PC-9 (cell line): ENCODE results near the gene FABP7. TPM values are rescaled to one million over a fixed set of nuclear protein-coding genes. Genes with fewer than 3 reads are reported as not detected.

Experiments
- BruUV-seq: library from RNA; stranded (reverse); fragments of 400-500 nt; replicated peaks from 2 replicates; lab custom pipeline; 2021; lab: Mats Ljungman, UMichigan
- CTCF ChIA-PET: fragments of 300-600 bp; sonication (Branson Sonifier 250); formaldehyde crosslinking; loops from one replicate; lab custom pipeline; 2022; ENCODE audit warnings: antibody characterized with exemption; lab: Charles Lee
- POLR2A ChIA-PET: fragments of 300-600 bp; sonication (Branson Sonifier 250); formaldehyde crosslinking; loops from one replicate; lab custom pipeline; 2022; ENCODE audit warnings: antibody characterized with exemption; ENCODE audit not compliant: unreplicated experiment; lab: Charles Lee
- DNase-seq, 2 experiments: peaks; one replicate each; pipeline versions ENCODE4 v3.0.0 to v3.0.0-alpha.2; 2015 to 2022; ENCODE audit warnings: mixed read lengths in 1 of 2
- H2AFZ ChIP-seq: fragments of 200-600 bp; sonication (generic); 2 replicates; pipeline ENCODE4 v1.8.1; 2017; ENCODE audit warnings: antibody characterized with exemption
- H3F3A ChIP-seq: fragments of 200-600 bp; sonication (generic); 2 replicates; pipeline ENCODE4 v1.8.1; 2017; ENCODE audit warnings: antibody characterized with exemption, mild to moderate bottlenecking, low read depth; ENCODE audit not compliant: insufficient read depth
- H3K27ac ChIP-seq: fragments of 200-600 bp; sonication (generic); 2 replicates; pipeline ENCODE4 v1.6.1; 2016; ENCODE audit warnings: mixed run types
- H3K27me3 ChIP-seq: fragments of 200-600 bp; sonication (generic); 2 replicates; pipeline ENCODE4 v1.6.1; 2016; ENCODE audit warnings: low read depth, mixed run types; ENCODE audit not compliant: insufficient read depth
- H3K36me3 ChIP-seq: fragments of 200-600 bp; sonication (generic); 2 replicates; pipeline ENCODE4 v1.6.1; 2016; ENCODE audit warnings: low read depth, mixed run types
- H3K4me1 ChIP-seq: fragments of 200-600 bp; sonication (generic); replicated peaks from 2 replicates; pipeline ENCODE4 v1.6.1; 2016; ENCODE audit warnings: mixed run types; ENCODE audit not compliant: insufficient read depth
- H3K4me2 ChIP-seq: fragments of 200-600 bp; sonication (generic); 2 replicates; pipeline ENCODE4 v1.6.1; 2017; ENCODE audit warnings: mixed run types
- H3K4me3 ChIP-seq: fragments of 200-600 bp; sonication (generic); 2 replicates; pipeline ENCODE4 v1.6.1; 2016; ENCODE audit warnings: mixed run types
- H3K79me2 ChIP-seq: fragments of 200-600 bp; sonication (generic); 2 replicates; pipeline ENCODE4 v1.6.1; 2017; ENCODE audit warnings: low read depth, mixed run types
- H3K9me2 ChIP-seq: fragments of 200-600 bp; sonication (generic); 2 replicates; pipeline ENCODE4 v1.8.1; 2017; ENCODE audit warnings: mild to moderate bottlenecking; ENCODE audit not compliant: insufficient read depth
- H3K9me3 ChIP-seq: fragments of 200-600 bp; sonication (generic); 2 replicates; pipeline ENCODE4 v1.8.1; 2016; ENCODE audit warnings: low read depth; ENCODE audit not compliant: insufficient read depth
- H4K20me1 ChIP-seq: fragments of 200-600 bp; sonication (generic); 2 replicates; pipeline ENCODE4 v1.8.1; 2017; ENCODE audit not compliant: insufficient read depth
- EZH2 ChIP-seq: fragments of 200-600 bp; sonication (generic); IDR thresholded peaks from 2 replicates; pipeline ENCODE4 v1.8.0; 2017; ENCODE audit warnings: antibody characterized with exemption, low read depth
- intact Hi-C: fragments of 100-400 bp; cut with micrococcal nuclease; formaldehyde crosslinking; loops from one replicate; pipeline ENCODE4 v1.10.0; 2022; ENCODE audit not compliant: unreplicated experiment
- total RNA-seq: library from RNA; stranded (reverse); gene quantifications from 2 replicates; pipeline ENCODE4 v1.2.3, GENCODE V29; 2021
- TF ChIP-seq, protein P1 (sequence below): fragments of 200-600 bp; sonication (generic); conservative IDR thresholded peaks from 2 replicates; pipeline ENCODE4 v1.6.1; 2017; ENCODE audit warnings: mixed run types, antibody characterized with exemption, mild to moderate bottlenecking, moderate library complexity

The FABP7 gene
- total RNA-seq, 1 experiment from 2014 or later, result not detected

- Histone ChIP-seq H3K9me2 (no peaks in the 10 kb centered on the region), H2AFZ (no peak overlapping the region), H3K4me1 (peaks cover 5% of the 10 kb centered on the region; the same call in 1 of the 2 replicates), H3K36me3 (no peaks in the 10 kb centered on the region), H3K4me3 (no peak overlapping the region), H3K9me3 (no peaks in the 10 kb centered on the region), H3K27me3 (no peaks in the 10 kb centered on the region), H3F3A (no peaks in the 10 kb centered on the region; the same call in 1 of the 2 replicates), H3K27ac (no peak overlapping the region), H3K4me2 (no peak overlapping the region), H4K20me1 (no peaks in the 10 kb centered on the region), H3K79me2 (no peaks in the 10 kb centered on the region)
- intact Hi-C loops, result no loop called here
- no peak for DNase-seq
- CTCF ChIA-PET, result no interaction called here
- POLR2A ChIA-PET, result no interaction called here
- no TSS peak for BruUV-seq
- no peak for TF ChIP-seq EZH2
- TF ChIP-seq, protein P1, sequence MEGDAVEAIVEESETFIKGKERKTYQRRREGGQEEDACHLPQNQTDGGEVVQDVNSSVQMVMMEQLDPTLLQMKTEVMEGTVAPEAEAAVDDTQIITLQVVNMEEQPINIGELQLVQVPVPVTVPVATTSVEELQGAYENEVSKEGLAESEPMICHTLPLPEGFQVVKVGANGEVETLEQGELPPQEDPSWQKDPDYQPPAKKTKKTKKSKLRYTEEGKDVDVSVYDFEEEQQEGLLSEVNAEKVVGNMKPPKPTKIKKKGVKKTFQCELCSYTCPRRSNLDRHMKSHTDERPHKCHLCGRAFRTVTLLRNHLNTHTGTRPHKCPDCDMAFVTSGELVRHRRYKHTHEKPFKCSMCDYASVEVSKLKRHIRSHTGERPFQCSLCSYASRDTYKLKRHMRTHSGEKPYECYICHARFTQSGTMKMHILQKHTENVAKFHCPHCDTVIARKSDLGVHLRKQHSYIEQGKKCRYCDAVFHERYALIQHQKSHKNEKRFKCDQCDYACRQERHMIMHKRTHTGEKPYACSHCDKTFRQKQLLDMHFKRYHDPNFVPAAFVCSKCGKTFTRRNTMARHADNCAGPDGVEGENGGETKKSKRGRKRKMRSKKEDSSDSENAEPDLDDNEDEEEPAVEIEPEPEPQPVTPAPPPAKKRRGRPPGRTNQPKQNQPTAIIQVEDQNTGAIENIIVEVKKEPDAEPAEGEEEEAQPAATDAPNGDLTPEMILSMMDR, result no peak
These were observed 28.8 kb downstream of the FABP7 start for GRCh38 chr6:122808121-122808885.

- ChIA-PET POLR2A (no interaction called here), CTCF (no interaction called here)
These were observed 29.5 kb downstream of the FABP7 start for GRCh38 chr6:122809001-122809400.

DNA sequence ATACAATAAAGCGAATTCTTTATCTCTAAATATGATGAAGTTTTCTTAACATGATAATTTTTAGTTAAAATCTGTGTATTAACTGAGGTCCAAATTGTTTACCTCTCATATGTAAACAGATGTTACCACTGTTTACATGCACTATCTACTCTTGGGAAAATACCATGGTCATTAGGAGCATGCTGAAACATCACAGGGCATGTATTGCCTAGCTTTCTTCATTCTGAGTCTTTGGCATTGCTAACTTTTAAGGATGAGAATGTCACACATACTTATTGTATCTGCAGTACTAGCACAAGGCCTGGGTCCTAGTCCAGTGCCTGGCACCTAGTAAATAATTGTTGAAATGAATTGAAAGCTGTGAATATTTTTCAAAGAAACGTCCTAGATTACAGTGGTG is 30.2 kb downstream of the FABP7 start:
- H4K20me1 ChIP-seq, result no peaks in the 10 kb centered on the region
- no peaks in the 10 kb centered on the region for H3K9me2 ChIP-seq
- no peak for TF ChIP-seq EZH2
- TF ChIP-seq, protein P1, result no peak
- no peak overlapping the region for H2AFZ ChIP-seq
- no peak for DNase-seq
- CTCF ChIA-PET, result no interaction called here
- POLR2A ChIA-PET, result no interaction called here
- H3K27me3 ChIP-seq, result no peaks in the 10 kb centered on the region
- no peak overlapping the region for H3K27ac ChIP-seq
- H3K4me2 ChIP-seq, result no peak overlapping the region
- H3K36me3 ChIP-seq, result no peaks in the 10 kb centered on the region
- no peaks in the 10 kb centered on the region for H3F3A ChIP-seq
- BruUV-seq, result no TSS peak
- intact Hi-C loops, result no loop called here
- H3K79me2 ChIP-seq, result no peaks in the 10 kb centered on the region
- no peaks in the 10 kb centered on the region for H3K4me1 ChIP-seq
- no peaks in the 10 kb centered on the region for H3K9me3 ChIP-seq
- H3K4me3 ChIP-seq, result no peak overlapping the region

More at GRCh38 chr6:122809001-122809400, 29.5 kb downstream of the FABP7 start:
- H3K9me2 ChIP-seq, result no peaks in the 10 kb centered on the region
- intact Hi-C loops, result no loop called here
- H3K4me3 ChIP-seq, result no peak overlapping the region
- no peak overlapping the region for H3K27ac ChIP-seq
- TF ChIP-seq EZH2, result no peak
- TF ChIP-seq, protein P1, result no peak
- H3K9me3 ChIP-seq, result no peaks in the 10 kb centered on the region
- no peak overlapping the region for H3K4me2 ChIP-seq
- no peaks in the 10 kb centered on the region for H3K4me1 ChIP-seq
- no peak overlapping the region for H2AFZ ChIP-seq
- no peaks in the 10 kb centered on the region for H3F3A ChIP-seq
- no peaks in the 10 kb centered on the region for H3K36me3 ChIP-seq
- H3K79me2 ChIP-seq, result no peaks in the 10 kb centered on the region
- BruUV-seq, result no TSS peak
- no peaks in the 10 kb centered on the region for H3K27me3 ChIP-seq
- DNase-seq, result no peak
- no peaks in the 10 kb centered on the region for H4K20me1 ChIP-seq
